ENCODE measurements around the gene RIPOR3.

Gene RIPOR3

GRCh38 chr20:50561379-50562078 lies 129.8 kb downstream of the RIPOR3 start:
- Histone ChIP-seq H3K4me1 (ENCODE audit: control insufficient read depth in 1 of 2, insufficient read depth in 1 of 2, low read depth in 1 of 2, low read length in 1 of 2) (peaks cover 0 to 4% of the 10 kb centered on the region in 2 experiments), H3K9me3 (no peaks in the 10 kb centered on the region), H3K36me3 (peaks cover 58% of the 10 kb centered on the region), H3K27me3 (no peaks in the 10 kb centered on the region), H3K4me3 (ENCODE audit: low read depth in 1 of 2, low read length in 1 of 2) (no peak overlapping the region), H3K27ac (no peak overlapping the region)
- TF ChIP-seq CTCF (IDR thresholded peaks at IDR 0.05), result no peak

- Histone ChIP-seq H3K27me3 (no peaks in the 10 kb centered on the region), H3K36me3 (peaks cover 51% of the 10 kb centered on the region), H3K4me3 (ENCODE audit: low read depth in 1 of 2, low read length in 1 of 2) (no peak overlapping the region), H3K4me1 (ENCODE audit: control insufficient read depth in 1 of 2, insufficient read depth in 1 of 2, low read depth in 1 of 2, low read length in 1 of 2) (no peaks in the 10 kb centered on the region), H3K27ac (no peak overlapping the region), H3K9me3 (no peaks in the 10 kb centered on the region)
- TF ChIP-seq CTCF (IDR thresholded peaks at IDR 0.05), result no peak
These were observed 130.5 kb downstream of the RIPOR3 start for GRCh38 chr20:50560867-50561266.

- Histone ChIP-seq H3K27me3 (no peaks in the 10 kb centered on the region), H3K27ac (no peak overlapping the region), H3K36me3 (peaks cover 43% of the 10 kb centered on the region), H3K4me3 (ENCODE audit: low read depth in 1 of 2, low read length in 1 of 2) (no peak overlapping the region), H3K4me1 (ENCODE audit: control insufficient read depth in 1 of 2, insufficient read depth in 1 of 2, low read depth in 1 of 2, low read length in 1 of 2) (no peaks in the 10 kb centered on the region), H3K9me3 (no peaks in the 10 kb centered on the region)
- no peak for TF ChIP-seq CTCF (IDR thresholded peaks at IDR 0.05)
These were observed 131.3 kb downstream of the RIPOR3 start for GRCh38 chr20:50559856-50560638.

- Histone ChIP-seq H3K27ac (no peak overlapping the region), H3K27me3 (no peaks in the 10 kb centered on the region), H3K4me3 (ENCODE audit: low read depth in 1 of 2, low read length in 1 of 2) (no peak overlapping the region), H3K36me3 (peaks cover 34% of the 10 kb centered on the region), H3K4me1 (ENCODE audit: control insufficient read depth in 1 of 2, insufficient read depth in 1 of 2, low read depth in 1 of 2, low read length in 1 of 2) (no peaks in the 10 kb centered on the region), H3K9me3 (no peaks in the 10 kb centered on the region)
- TF ChIP-seq CTCF (IDR thresholded peaks at IDR 0.05), result no peak
These were observed 132.2 kb downstream of the RIPOR3 start for GRCh38 chr20:50559149-50559548.

GRCh38 chr20:50558483-50558925 lies 132.8 kb downstream of the RIPOR3 start:
- TF ChIP-seq CTCF (IDR thresholded peaks at IDR 0.05), result no peak
- no peaks in the 10 kb centered on the region for H3K27me3 ChIP-seq
- H3K4me1 ChIP-seq (ENCODE audit: control insufficient read depth in 1 of 2, insufficient read depth in 1 of 2, low read depth in 1 of 2, low read length in 1 of 2), result no peaks in the 10 kb centered on the region
- H3K27ac ChIP-seq, result no peak overlapping the region
- H3K36me3 ChIP-seq, result peaks cover 30% of the 10 kb centered on the region
- no peak overlapping the region for H3K4me3 ChIP-seq (ENCODE audit: low read depth in 1 of 2, low read length in 1 of 2)
- H3K9me3 ChIP-seq, result no peaks in the 10 kb centered on the region
